Fibroblast of skin of back (primary cell): Measurements from ENCODE around the gene BANF1.

Source experiments
- DNase-seq: peaks from one replicate; pipeline ENCODE4 v3.0.0-alpha.2; 2013

Gene BANF1

GRCh38 chr11:66042227-66042995 is 40.1 kb downstream of the BANF1 start:
- DNase-seq = no peak

- DNase-seq = no peak
Observed at GRCh38 chr11:66042996-66043906, 40.9 kb downstream of the BANF1 start.

- DNase-seq = no peak
Observed at GRCh38 chr11:66044757-66045156, 42.5 kb downstream of the BANF1 start.

GRCh38 chr11:66045177-66045639 is 42.9 kb downstream of the BANF1 start:
- peak; percentile 72 for DNase-seq

GRCh38 chr11:66046901-66047300 is 44.6 kb downstream of the BANF1 start:
- DNase-seq = no peak

- DNase-seq = peak; percentile 21
Observed at GRCh38 chr11:66047541-66048365, 45.5 kb downstream of the BANF1 start.

GRCh38 chr11:66048547-66049323 is 46.4 kb downstream of the BANF1 start, which contains the start of gene GAL3ST3:
GAL3ST3 (minus strand) TSS chr11:66049161; CDS start chr11:66045415, 3,746 bp downstream.
- DNase-seq = no peak

GRCh38 chr11:66050581-66051231 is 48.4 kb downstream of the BANF1 start:
- no peak for DNase-seq

- no peak for DNase-seq
Observed at GRCh38 chr11:66051371-66051765, 49.1 kb downstream of the BANF1 start.

- peak; percentile 99 for DNase-seq
Observed at GRCh38 chr11:66051766-66052663, 49.7 kb downstream of the BANF1 start, which contains the start of gene SF3B2. SF3B2 (plus strand) TSS chr11:66052364; CDS start chr11:66052385, 21 bp downstream.

- no peak for DNase-seq
Observed at GRCh38 chr11:66052664-66052982, 50.3 kb downstream of the BANF1 start.
